ENCODE measurements around the gene RAB7A. TPM values are rescaled to one million over a fixed set of nuclear protein-coding genes. Genes with fewer than 3 reads are reported as not detected.

The RAB7A gene
- total and polyA plus RNA-seq, 2 of the 4 experiments (the other 2 are of a cell fraction), result 57.0 to 240 TPM

DNA sequence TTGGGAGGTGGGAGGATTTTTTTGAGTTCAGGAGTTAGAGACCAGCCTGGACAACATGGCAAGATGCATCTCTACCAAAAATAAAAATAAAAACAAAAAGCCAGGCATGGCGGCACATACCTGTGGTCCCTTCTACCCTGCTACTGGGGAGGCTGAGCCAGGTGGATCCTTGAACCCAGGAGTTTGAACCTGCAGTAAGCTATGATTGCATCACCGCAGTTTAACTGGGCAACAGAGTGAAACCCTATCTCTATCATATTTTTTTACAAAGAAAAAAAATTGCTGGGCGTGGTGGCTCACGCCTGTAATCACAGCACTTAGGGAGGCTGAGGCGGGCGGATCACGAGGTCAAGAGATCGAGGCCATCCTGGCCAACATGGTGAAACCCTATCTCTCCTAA lies 39.5 kb upstream of the RAB7A start:
- no CpG with 5 or more reads among the region's 8 CpGs for WGBS, 2 experiments (ENCODE audit: extremely low coverage in 2 of 2, insufficient read length in 1 of 2)
- no peak for ATAC-seq (ENCODE audit: low read depth)
- ChIA-PET CTCF (no interaction called here), POLR2A (ENCODE audit: unreplicated experiment) (no interaction called here)
- no peaks in the 10 kb centered on the region for H3K27me3 ChIP-seq (ENCODE audit: control insufficient read depth, insufficient read depth, low read length)
- H2BK20ac ChIP-seq (ENCODE audit: low read depth, low read length), result no peak overlapping the region
- no peak overlapping the region for H4K5ac ChIP-seq (ENCODE audit: low read depth, low read length)
- no peak overlapping the region for H2AK9ac ChIP-seq (replicated peaks; ENCODE audit: low read depth, low read length, poor library complexity)
- H3K79me1 ChIP-seq (ENCODE audit: low read depth in 1 of 2, low read length in 2 of 2), result peaks cover 0 to 6% of the 10 kb centered on the region in 2 experiments; a peak in 2 of 4 replicates
- no peak overlapping the region for H4K91ac ChIP-seq (ENCODE audit: insufficient read depth, low read depth, low read length)
- H3K56ac ChIP-seq (ENCODE audit: extremely low read depth, insufficient read depth, low read length), result no peak overlapping the region
- no peak overlapping the region for H3K23ac ChIP-seq (ENCODE audit: low read depth, low read length)
- no peak overlapping the region for H2AFZ ChIP-seq (replicated peaks; ENCODE audit: low read length, poor library complexity)
- no peak overlapping the region for H3K4me2 ChIP-seq (ENCODE audit: low read depth, low read length)
- H3K18ac ChIP-seq (ENCODE audit: low read depth, low read length), result no peak overlapping the region
- no peak overlapping the region for H3K14ac ChIP-seq (replicated peaks; ENCODE audit: low read depth, low read length)
- no peaks in the 10 kb centered on the region for H3K36me3 ChIP-seq (ENCODE audit: control insufficient read depth, insufficient read depth, low read length)
- in situ Hi-C loops (cut with MboI; ENCODE audit: low sequenced_read_pairs) (no loop called here), intact Hi-C loops (cut with micrococcal nuclease) (no loop called here), dilution Hi-C loops (cut with HindIII; ENCODE audit: low sequenced_read_pairs, unreplicated experiment) (no loop called here)
- no peak overlapping the region for H3K4ac ChIP-seq (ENCODE audit: low read depth, low read length)
- no peak overlapping the region for H3K27ac ChIP-seq (ENCODE audit: insufficient read depth, low read length)
- no peak overlapping the region for H4K8ac ChIP-seq (ENCODE audit: low read depth in 2 of 2, low read length in 2 of 2)
- no peaks in the 10 kb centered on the region for H3K9me3 ChIP-seq (ENCODE audit: control insufficient read depth, insufficient read depth, low read length)
- no peak for DNase-seq
- no peaks in the 10 kb centered on the region for H3K4me1 ChIP-seq (ENCODE audit: control insufficient read depth, insufficient read depth, low read length)
- no peak overlapping the region for H2BK15ac ChIP-seq (ENCODE audit: low read depth, low read length)
- no peak overlapping the region for H2BK120ac ChIP-seq (ENCODE audit: low read depth, low read length)
- H2AK5ac ChIP-seq (ENCODE audit: low read depth, low read length), result no peak overlapping the region
- H3K4me3 ChIP-seq (ENCODE audit: insufficient read depth, low read depth, low read length), result no peak overlapping the region
- TF ChIP-seq CEBPB (IDR thresholded peaks at IDR 0.05; ENCODE audit: low read depth, low read length), result peak; percentile 53
- TF ChIP-seq MAFK (IDR thresholded peaks at IDR 0.05; ENCODE audit: low read depth, low read length), result no peak
- H2BK5ac ChIP-seq (ENCODE audit: low read depth, low read length, poor library complexity, severe bottlenecking), result no peak overlapping the region
- BruUV-seq (replicated peaks), result no TSS peak
- H3K9ac ChIP-seq (ENCODE audit: low read depth, low read length), result no peak overlapping the region
- no peaks in the 10 kb centered on the region for H4K20me1 ChIP-seq (ENCODE audit: insufficient read depth, low read length)
- no peaks in the 10 kb centered on the region for H3K9me1 ChIP-seq (ENCODE audit: insufficient read depth, low read length)
